Keratinocyte (primary cell): Measurements from ENCODE around the gene RWDD1.

Source experiments
- CTCF ChIP-seq, 3 experiments: IDR thresholded peaks in 1 of 3; conservative IDR thresholded peaks in 1 of 3; optimal IDR thresholded peaks in 1 of 3; 2 replicates in 2 of 3; 3 replicates in 1 of 3; pipeline versions ENCODE3 to v1.5.1; 2011; ENCODE audit warnings: low read length in 3 of 3, mild to moderate bottlenecking in 3 of 3, moderate library complexity in 2 of 3, control low read depth in 1 of 3, inconsistent platforms in 1 of 3; ENCODE audit not compliant: insufficient read depth in 2 of 3; ENCODE audit errors: extremely low read depth in 1 of 3
- EZH2 ChIP-seq: IDR thresholded peaks from one replicate; pipeline ENCODE4 v1.6.1; 2012; ENCODE audit warnings: inconsistent platforms, mild to moderate bottlenecking, low read length, moderate library complexity

GRCh38 chr6:116542426-116542825, 28.9 kb upstream of the RWDD1 start:
- TF ChIP-seq CTCF (optimal IDR thresholded peaks at IDR 0.05 in 1 of 3, IDR thresholded peaks at IDR 0.05 in 1 of 3, conservative IDR thresholded peaks at IDR 0.05 in 1 of 3; ENCODE audit: extremely low read depth in 1 of 3, insufficient read depth in 2 of 3, low read length in 3 of 3) (no peak), EZH2 (no peak)
